ENCODE results near the gene URI1. TPM values are rescaled to one million over a fixed set of nuclear protein-coding genes. Genes with fewer than 3 reads are reported as not detected.

URI1 gene
- total RNA-seq, 1 donor, result 60.9 TPM

DNA sequence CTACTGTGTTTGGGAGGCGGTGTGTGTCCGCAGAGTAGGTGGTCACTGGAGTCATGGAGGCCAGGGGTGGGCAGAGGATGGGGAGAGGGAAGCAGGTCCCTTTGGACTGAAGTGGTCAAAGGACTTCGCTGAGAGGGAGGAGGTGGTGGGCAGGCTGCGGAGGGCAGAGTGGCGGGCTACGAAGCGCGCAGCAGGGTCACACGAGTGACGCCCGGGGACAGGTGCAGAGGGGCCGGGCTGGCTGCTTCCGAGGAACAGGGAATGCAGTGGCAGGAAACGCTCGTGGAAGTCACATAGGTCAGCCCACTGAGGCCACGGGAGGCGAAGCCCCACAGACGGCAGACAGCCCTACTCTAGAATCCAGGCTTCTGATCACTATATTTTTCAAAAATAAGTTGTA, 111.5 kb downstream of the URI1 start:
- no peak overlapping the region for H3K4me3 ChIP-seq (ENCODE audit: low read depth, low read length)
- TF ChIP-seq, protein P1, sequence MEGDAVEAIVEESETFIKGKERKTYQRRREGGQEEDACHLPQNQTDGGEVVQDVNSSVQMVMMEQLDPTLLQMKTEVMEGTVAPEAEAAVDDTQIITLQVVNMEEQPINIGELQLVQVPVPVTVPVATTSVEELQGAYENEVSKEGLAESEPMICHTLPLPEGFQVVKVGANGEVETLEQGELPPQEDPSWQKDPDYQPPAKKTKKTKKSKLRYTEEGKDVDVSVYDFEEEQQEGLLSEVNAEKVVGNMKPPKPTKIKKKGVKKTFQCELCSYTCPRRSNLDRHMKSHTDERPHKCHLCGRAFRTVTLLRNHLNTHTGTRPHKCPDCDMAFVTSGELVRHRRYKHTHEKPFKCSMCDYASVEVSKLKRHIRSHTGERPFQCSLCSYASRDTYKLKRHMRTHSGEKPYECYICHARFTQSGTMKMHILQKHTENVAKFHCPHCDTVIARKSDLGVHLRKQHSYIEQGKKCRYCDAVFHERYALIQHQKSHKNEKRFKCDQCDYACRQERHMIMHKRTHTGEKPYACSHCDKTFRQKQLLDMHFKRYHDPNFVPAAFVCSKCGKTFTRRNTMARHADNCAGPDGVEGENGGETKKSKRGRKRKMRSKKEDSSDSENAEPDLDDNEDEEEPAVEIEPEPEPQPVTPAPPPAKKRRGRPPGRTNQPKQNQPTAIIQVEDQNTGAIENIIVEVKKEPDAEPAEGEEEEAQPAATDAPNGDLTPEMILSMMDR (IDR thresholded peaks at IDR 0.05; ENCODE audit: insufficient read depth, low read depth, low read length), result no peak
- no peak for DNase-seq (ENCODE audit: low read depth)

DNA sequence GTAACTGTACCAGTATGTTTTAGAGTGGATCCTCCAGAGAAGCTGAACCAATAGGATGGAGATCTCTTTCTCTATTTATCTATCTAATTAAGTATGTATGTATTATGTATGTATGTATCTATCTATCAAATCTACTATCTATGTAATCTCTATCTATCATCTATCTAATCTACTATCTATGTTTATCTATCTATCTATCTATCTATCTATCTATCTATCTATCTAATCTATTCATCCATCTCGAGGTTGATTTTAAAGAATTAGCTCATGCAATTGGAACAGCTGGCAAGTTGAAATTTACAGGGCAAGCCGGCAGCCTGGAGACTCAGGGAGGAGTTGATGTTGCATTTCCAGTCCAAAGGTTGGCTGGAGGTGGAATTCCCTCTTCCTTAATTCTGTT, 112.2 kb downstream of the URI1 start:
- TF ChIP-seq, protein P1 (IDR thresholded peaks at IDR 0.05; ENCODE audit: insufficient read depth, low read depth, low read length), result no peak
- no peak overlapping the region for H3K4me3 ChIP-seq (ENCODE audit: low read depth, low read length)
- no peak for DNase-seq (ENCODE audit: low read depth)

DNA sequence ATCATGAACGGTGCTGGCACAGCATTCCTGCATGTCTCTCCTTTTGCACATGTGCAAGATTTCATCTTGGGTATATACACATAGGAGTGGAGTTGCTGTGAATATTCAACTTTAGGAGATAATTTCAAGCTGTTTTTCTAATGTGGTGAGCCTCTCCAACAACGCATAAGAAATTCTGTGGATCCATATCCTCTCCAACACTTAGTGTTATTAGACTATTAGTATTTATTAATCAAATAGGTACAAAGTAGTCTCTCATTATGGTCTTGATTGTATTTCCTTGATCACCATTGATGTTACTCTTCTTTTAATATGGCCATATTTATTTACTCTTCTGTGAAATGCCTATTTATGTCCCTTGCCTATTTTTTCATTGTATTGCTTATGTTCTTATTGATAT, 114.5 kb downstream of the URI1 start:
- TF ChIP-seq, protein P1 (IDR thresholded peaks at IDR 0.05; ENCODE audit: insufficient read depth, low read depth, low read length), result no peak
- H3K4me3 ChIP-seq (ENCODE audit: low read depth, low read length), result no peak overlapping the region
- DNase-seq (ENCODE audit: low read depth), result no peak

DNA sequence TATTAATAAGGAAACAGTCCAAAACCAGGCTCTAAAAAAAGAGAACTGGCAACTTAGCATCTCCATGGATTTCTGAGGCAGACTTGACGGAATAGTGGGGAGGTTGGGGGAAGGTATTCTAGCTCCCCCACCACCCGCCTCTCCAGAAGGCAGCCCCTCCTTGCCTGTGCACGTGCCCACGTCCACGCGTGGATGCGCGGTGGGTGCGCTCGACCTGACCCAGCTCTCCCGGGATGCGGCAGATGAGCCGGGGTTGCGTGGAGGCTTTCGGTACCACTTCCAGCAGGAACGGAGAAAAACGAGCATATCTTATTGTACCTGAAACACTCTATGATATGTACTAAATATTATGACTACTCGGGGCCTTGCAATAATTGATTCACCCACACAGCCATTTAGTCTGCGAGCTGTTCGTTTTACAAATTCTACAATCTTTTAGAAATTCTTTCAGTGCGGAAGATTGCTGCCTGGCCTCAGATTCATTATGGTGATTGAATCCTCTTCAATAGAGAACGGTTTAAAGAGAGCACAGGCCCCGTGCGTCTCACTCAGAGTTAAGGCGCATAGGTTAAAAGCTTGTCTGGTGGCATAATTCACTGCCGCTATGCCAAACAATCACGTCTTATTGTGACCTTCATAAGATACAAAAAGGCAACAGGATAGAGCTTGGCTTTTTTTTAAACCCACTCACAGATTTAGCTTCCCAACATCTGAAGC, 117.9 kb downstream of the URI1 start:
- TF ChIP-seq, protein P1 (IDR thresholded peaks at IDR 0.05; ENCODE audit: insufficient read depth, low read depth, low read length), result no peak
- no peak for DNase-seq (ENCODE audit: low read depth)
- H3K4me3 ChIP-seq (ENCODE audit: low read depth, low read length), result no peak overlapping the region

DNA sequence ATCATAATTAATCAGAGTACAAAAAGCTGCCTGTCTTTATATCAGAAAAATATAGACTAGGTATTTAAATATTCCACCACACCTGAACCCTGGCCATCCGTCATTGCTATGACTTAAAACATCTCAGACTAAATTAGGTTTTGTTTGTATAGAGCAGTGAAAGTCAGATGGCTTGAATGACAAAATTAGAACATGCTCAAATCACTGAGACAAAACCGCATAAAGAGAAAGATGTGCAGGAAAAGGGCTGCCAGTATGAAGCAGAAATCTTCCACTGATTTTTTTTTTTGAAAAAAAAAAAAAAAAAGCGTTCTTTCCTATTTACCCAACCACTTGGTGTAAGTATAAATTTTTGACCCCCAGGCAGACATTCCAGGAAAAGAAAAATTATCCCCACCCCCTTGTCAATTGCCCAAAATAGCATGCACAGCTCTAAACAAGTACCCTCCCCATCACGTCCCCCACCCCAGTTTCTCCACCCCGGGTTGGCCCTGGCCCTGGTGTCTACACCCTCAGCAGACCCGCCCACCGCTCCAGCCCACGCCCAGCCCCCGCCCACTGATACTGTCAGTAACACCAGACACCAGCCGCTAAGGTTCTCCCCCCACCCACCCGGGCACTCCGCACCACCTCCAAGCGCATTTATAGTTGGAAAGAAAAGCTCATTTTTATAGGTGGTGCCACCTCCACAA, 118.6 kb downstream of the URI1 start:
- TF ChIP-seq, protein P1 (IDR thresholded peaks at IDR 0.05; ENCODE audit: insufficient read depth, low read depth, low read length), result no peak
- DNase-seq (ENCODE audit: low read depth), result no peak
- H3K4me3 ChIP-seq (ENCODE audit: low read depth, low read length), result no peak overlapping the region

DNA sequence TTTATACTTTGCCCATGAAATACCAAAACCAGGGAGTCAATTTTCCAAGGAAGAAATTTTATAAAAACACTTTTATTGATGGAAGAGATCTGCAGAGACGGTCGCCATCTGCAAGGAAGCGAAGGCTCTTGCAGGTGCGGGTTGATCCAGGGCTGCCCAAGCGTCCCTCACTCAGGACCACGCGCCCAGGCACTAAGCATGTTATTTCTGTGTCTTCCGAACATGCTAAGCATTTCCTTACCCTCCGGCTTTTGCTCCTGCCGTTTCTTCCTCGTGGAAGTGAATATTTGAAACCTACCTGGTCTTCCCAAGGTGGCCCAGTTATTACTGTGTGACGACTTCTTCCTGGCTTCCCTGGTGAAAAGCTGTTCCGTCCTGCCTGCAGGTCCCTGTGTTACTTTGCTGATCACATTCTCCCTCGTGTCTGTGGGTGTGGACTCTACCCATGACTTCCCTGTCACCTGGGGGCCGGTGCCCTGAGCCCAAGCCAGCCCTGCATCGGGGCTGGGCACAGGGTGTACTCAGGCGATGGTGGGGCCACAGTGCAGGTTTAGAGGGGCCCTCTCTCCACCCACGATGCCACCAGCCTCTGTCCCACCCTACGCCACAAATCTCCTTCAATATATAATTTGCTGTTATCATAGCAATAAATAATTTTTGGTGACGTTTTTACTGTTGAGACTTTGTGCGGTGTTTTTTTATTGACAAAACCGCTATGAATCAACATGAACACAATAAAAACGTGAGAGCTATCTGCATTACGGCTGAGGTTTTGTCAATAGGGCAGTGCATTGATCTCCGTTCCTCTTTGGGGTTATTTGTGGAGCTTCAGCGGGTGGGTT, 119.4 kb downstream of the URI1 start:
- no peak for DNase-seq (ENCODE audit: low read depth)
- TF ChIP-seq, protein P1 (IDR thresholded peaks at IDR 0.05; ENCODE audit: insufficient read depth, low read depth, low read length), result no peak

More for the DNA sequence above, 119.4 kb downstream of the URI1 start:
- no peak overlapping the region for H3K4me3 ChIP-seq (ENCODE audit: low read depth, low read length)
